Endothelial cell of umbilical vein (primary cell): ENCODE measurements around the gene PPA2. TPM values are rescaled to one million over a fixed set of nuclear protein-coding genes. Genes with fewer than 3 reads are reported as not detected.

Experiments used
- BruUV-seq: library from RNA; stranded (reverse); fragments of 400-500 nt; replicated peaks from 2 replicates; lab custom pipeline; 2021; lab: Mats Ljungman, UMichigan
- CTCF ChIA-PET: fragments of 300-600, 350-600 bp; sonication (Branson Sonifier 250); formaldehyde crosslinking; loops from one replicate; lab custom pipeline; 2021; ENCODE audit warnings: antibody characterized with exemption, inconsistent platforms; lab: Charles Lee
- POLR2A ChIA-PET: fragments of 300-600, 350-600 bp; sonication (Branson Sonifier 250); formaldehyde crosslinking; loops from one replicate; lab custom pipeline; 2021; ENCODE audit warnings: antibody characterized with exemption, inconsistent platforms; lab: Charles Lee
- DNase-seq: peaks from one replicate; pipeline ENCODE4 v3.0.0-alpha.2; 2011; ENCODE audit warnings: low read depth, low spot score
- FAIRE-seq: peaks from 2 replicates; lab custom pipeline; 2011; peaks lifted over from hg19 to GRCh38; lab: Jason Lieb, UNC
- H2AFZ ChIP-seq: 2 replicates; pipeline ENCODE4 v1.6.0; 2012; ENCODE audit warnings: low read depth, low read length, control low read depth, inconsistent platforms
- H3K27ac ChIP-seq: 2 replicates; pipeline ENCODE4 v1.5.1; 2011; ENCODE audit warnings: low read depth, mild to moderate bottlenecking, control low read depth, low read length, moderate library complexity; ENCODE audit not compliant: insufficient read depth
- H3K27me3 ChIP-seq, 2 experiments: 2 replicates each; pipeline versions ENCODE4 v1.6.0 to v1.6.1; 2011; ENCODE audit warnings: low read length in 2 of 2, mixed read lengths in 1 of 2; ENCODE audit not compliant: control insufficient read depth in 2 of 2, insufficient read depth in 2 of 2
- H3K36me3 ChIP-seq, 2 experiments: 2 replicates in 1 of 2; 3 replicates in 1 of 2; pipeline ENCODE4 v1.5.1; 2011; ENCODE audit warnings: low read length in 2 of 2, mild to moderate bottlenecking in 1 of 2, moderate library complexity in 1 of 2; ENCODE audit not compliant: control insufficient read depth in 2 of 2, insufficient read depth in 2 of 2; ENCODE audit errors: extremely low read depth in 1 of 2
- H3K4me1 ChIP-seq: 3 replicates; pipeline ENCODE4 v1.5.1; 2011; ENCODE audit warnings: mild to moderate bottlenecking, low read length; ENCODE audit not compliant: control insufficient read depth, insufficient read depth; ENCODE audit errors: extremely low read depth
- H3K4me2 ChIP-seq: 2 replicates; pipeline ENCODE4 v1.6.1; 2011; ENCODE audit warnings: low read length, control low read depth, mixed read lengths; ENCODE audit not compliant: insufficient read depth
- H3K4me3 ChIP-seq, 3 experiments: fragments of 200-600 bp in 1 of 3; sonication (generic), shearing (Covaris generic) in 1 of 3; replicated peaks in 1 of 3; 2 replicates each; pipeline ENCODE4 v1.5.1; 2011 to 2016; ENCODE audit warnings: control low read depth in 3 of 3, low read length in 3 of 3, mild to moderate bottlenecking in 2 of 3, inconsistent platforms in 1 of 3, low read depth in 1 of 3, moderate library complexity in 1 of 3; ENCODE audit not compliant: insufficient read depth in 1 of 3
- H3K79me2 ChIP-seq: 2 replicates; pipeline ENCODE4 v1.6.0; 2012; ENCODE audit warnings: low read length, inconsistent platforms; ENCODE audit not compliant: control insufficient read depth, insufficient read depth
- H3K9ac ChIP-seq: replicated peaks from 2 replicates; pipeline ENCODE3; 2011; ENCODE audit warnings: low read length, control low read depth; ENCODE audit not compliant: insufficient read depth; ENCODE audit errors: extremely low read depth
- H3K9me1 ChIP-seq: replicated peaks from 3 replicates; pipeline ENCODE4 v1.6.0; 2011; ENCODE audit warnings: mild to moderate bottlenecking, low read length; ENCODE audit not compliant: control insufficient read depth, insufficient read depth; ENCODE audit errors: extremely low read depth
- H3K9me3 ChIP-seq: replicated peaks from 2 replicates; pipeline ENCODE4 v1.5.1; 2012; ENCODE audit warnings: low read length, inconsistent platforms; ENCODE audit not compliant: control insufficient read depth, insufficient read depth
- H4K20me1 ChIP-seq: replicated peaks from 2 replicates; pipeline ENCODE3; 2011; ENCODE audit warnings: mild to moderate bottlenecking, low read length; ENCODE audit not compliant: control insufficient read depth, insufficient read depth; ENCODE audit errors: extremely low read depth
- EZH2 ChIP-seq: IDR thresholded peaks from 2 replicates; pipeline ENCODE4 v1.6.1; 2012; ENCODE audit warnings: borderline replicate concordance, low read depth, mild to moderate bottlenecking, moderate library complexity, low read length, inconsistent platforms; ENCODE audit not compliant: severe bottlenecking
- FOS ChIP-seq: IDR thresholded peaks from 2 replicates; pipeline ENCODE4 v1.6.1; 2011; ENCODE audit warnings: mild to moderate bottlenecking, low read length, moderate library complexity, borderline replicate concordance; ENCODE audit not compliant: insufficient read depth
- GATA2 ChIP-seq: IDR thresholded peaks from 2 replicates; pipeline ENCODE4 v1.7.0; 2011; ENCODE audit warnings: low read depth, mild to moderate bottlenecking, moderate library complexity, mixed read lengths, low read length; ENCODE audit not compliant: insufficient read length, insufficient read depth
- JUN ChIP-seq: IDR thresholded peaks from 2 replicates; pipeline ENCODE4 v1.6.1; 2011; ENCODE audit warnings: borderline replicate concordance, low read depth; ENCODE audit not compliant: insufficient read length, insufficient read depth
- MYC ChIP-seq: IDR thresholded peaks from one replicate; pipeline ENCODE4 v1.6.1; 2011; ENCODE audit warnings: mild to moderate bottlenecking, low read depth, low read length
- POLR2A ChIP-seq: IDR thresholded peaks from 2 replicates; pipeline ENCODE4 v1.6.1; 2012; ENCODE audit warnings: low read depth, mild to moderate bottlenecking, control low read depth, low read length
- dilution Hi-C: fragments of 300-500 bp; cut with MboI; formaldehyde crosslinking; loops from one replicate; pipeline ENCODE4 v1.15.0; 2019; ENCODE audit warnings: low sequenced_read_pairs; ENCODE audit not compliant: extremely low pct_ligation_motif_present
- intact Hi-C: fragments of 100-400 bp; cut with micrococcal nuclease; formaldehyde crosslinking; loops from one replicate; pipeline ENCODE4 v1.10.0; 2022
- polyA plus RNA-seq, 4 experiments: library from polyadenylated mRNA; depleted of rRNA in 3 of 4; stranded (reverse) in 3 of 4; unstranded in 1 of 4; fragments of >200 nt; gene quantifications; 2 replicates each; pipeline versions ENCODE4 v1.2.1 to v1.2.3, GENCODE V29; 2011 to 2012; ENCODE audit warnings: missing spikeins in 1 of 4
- small RNA-seq: library from RNA; depleted of rRNA; stranded (forward); fragments of <200 nt; gene quantifications from one replicate; pipeline ENCODE3, GENCODE V24; 2012; ENCODE audit warnings: low replicate concordance, low read depth; ENCODE audit not compliant: insufficient read depth, insufficient read length
- total RNA-seq: library from RNA; stranded (reverse); gene quantifications from 2 replicates; pipeline ENCODE4 v1.2.3, GENCODE V29; 2021
- TF ChIP-seq, protein P1 (sequence below): IDR thresholded peaks from 2 replicates; pipeline ENCODE4 v1.6.1; 2011; ENCODE audit not compliant: insufficient read depth, insufficient read length

Gene PPA2
- total and polyA plus RNA-seq, 2 donors (not counting 3 experiments of a cell fraction or from before 2014, with no cell fraction given), result 30.4 to 58.7 TPM

DNA sequence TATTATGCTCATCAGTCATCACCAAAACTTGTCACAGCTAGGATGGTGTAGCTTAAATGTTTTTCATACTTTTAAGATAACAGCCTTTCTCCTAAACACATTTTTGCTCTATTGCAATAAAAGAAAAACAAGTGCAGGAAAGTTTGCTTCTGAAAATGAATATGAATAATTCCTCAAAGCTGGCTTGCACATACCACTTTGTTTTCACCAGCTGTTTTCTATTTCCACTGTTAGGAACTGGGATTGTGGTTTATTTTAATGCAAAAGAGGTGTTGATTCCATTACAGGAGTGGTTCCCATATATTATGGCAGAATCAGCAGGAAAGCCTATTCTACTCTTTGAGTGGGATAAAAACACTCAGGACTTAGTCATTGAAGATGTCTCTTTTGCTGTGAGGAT lies 145.9 kb downstream of the PPA2 start:
- no peak for FAIRE-seq
- TF ChIP-seq, protein P1, sequence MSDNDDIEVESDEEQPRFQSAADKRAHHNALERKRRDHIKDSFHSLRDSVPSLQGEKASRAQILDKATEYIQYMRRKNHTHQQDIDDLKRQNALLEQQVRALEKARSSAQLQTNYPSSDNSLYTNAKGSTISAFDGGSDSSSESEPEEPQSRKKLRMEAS, result no peak
- TF ChIP-seq JUN (no peak), EZH2 (no peak), POLR2A (no peak), GATA2 (no peak), FOS (no peak), MYC (no peak)
- Histone ChIP-seq H3K27me3 (no peaks in the 10 kb centered on the region), H2AFZ (no peak overlapping the region), H3K4me1 (no peaks in the 10 kb centered on the region), H3K4me2 (no peak overlapping the region), H4K20me1 (no peaks in the 10 kb centered on the region), H3K36me3 (no peaks in the 10 kb centered on the region), H3K9ac (no peak overlapping the region), H3K9me1 (no peaks in the 10 kb centered on the region), H3K79me2 (no peaks in the 10 kb centered on the region), H3K9me3 (no peaks in the 10 kb centered on the region), H3K4me3 (no peak overlapping the region), H3K27ac (no peak overlapping the region)
- dilution Hi-C loops, result no loop called here
- no TSS peak for BruUV-seq
- ChIA-PET POLR2A (no interaction called here), CTCF (interaction anchor here (0.9 to 1.5 kb wide), 2 partner anchors 9 to 23 kb away, joined by 3 read pairs; no protein-coding TSS in a partner anchor)
- intact Hi-C loops, result no loop called here
- no peak for DNase-seq

DNA sequence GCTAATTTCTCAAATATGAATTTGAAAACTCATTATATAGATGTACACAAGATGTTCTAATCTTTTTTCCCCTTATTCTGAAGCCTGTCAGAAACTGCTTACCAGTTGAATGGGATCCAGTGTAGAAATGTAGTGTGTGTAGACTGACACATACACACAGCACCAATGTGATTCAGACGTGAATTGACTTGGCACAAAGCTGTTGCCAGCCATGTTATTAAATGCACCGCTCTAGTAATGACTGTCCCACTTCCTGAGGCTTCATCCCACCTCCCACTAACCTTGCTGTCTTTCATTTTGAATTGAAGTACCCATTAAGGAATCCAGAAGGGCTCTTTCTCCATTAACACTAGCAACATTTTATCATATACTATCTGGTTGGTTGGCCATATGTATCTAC lies 146.6 kb downstream of the PPA2 start:
- Histone ChIP-seq H3K9me3 (no peaks in the 10 kb centered on the region), H3K4me2 (no peak overlapping the region), H2AFZ (no peak overlapping the region), H3K27me3 (no peaks in the 10 kb centered on the region), H3K27ac (no peak overlapping the region), H4K20me1 (no peaks in the 10 kb centered on the region), H3K4me1 (no peaks in the 10 kb centered on the region), H3K4me3 (no peak overlapping the region), H3K79me2 (no peaks in the 10 kb centered on the region), H3K9me1 (no peaks in the 10 kb centered on the region), H3K9ac (no peak overlapping the region), H3K36me3 (no peaks in the 10 kb centered on the region)
- dilution Hi-C loops, result no loop called here
- intact Hi-C loops, result no loop called here
- no peak for DNase-seq
- FAIRE-seq, result no peak
- ChIA-PET CTCF (no interaction called here), POLR2A (no interaction called here)
- BruUV-seq, result no TSS peak
- no peak for TF ChIP-seq MYC

Small RNAs within 50 kb of the gene (small RNA-seq; reads per million reads assigned to genes)
- gene RNU6-553P, result not detected

Other genes with a start within 250 kb of the PPA2 start
- gene ARHGEF38, start 78.6 kb upstream of the PPA2 start, total RNA-seq, result not detected in 2 replicates
- gene ARHGEF38, start 78.6 kb upstream of the PPA2 start, polyA plus RNA-seq, result not detected in 2 replicates
- 19.5 and 19.7 TPM in 2 replicates for gene INTS12, start 234.6 kb upstream of the PPA2 start, total RNA-seq
- gene INTS12, start 234.6 kb upstream of the PPA2 start, polyA plus RNA-seq, result 18.3 and 20.9 TPM in 2 replicates
- 11.3 and 13.1 TPM in 2 replicates for gene GSTCD, start 234.7 kb upstream of the PPA2 start, total RNA-seq
- 2.4 and 3.3 TPM in 2 replicates for gene GSTCD, start 234.7 kb upstream of the PPA2 start, polyA plus RNA-seq